GM12878 (cell line): Measurements from ENCODE around the gene EXO5. TPM values are rescaled to one million over a fixed set of nuclear protein-coding genes. Genes with fewer than 3 reads are reported as not detected.

ENCODE experiments used
- ATAC-seq: fragments of 200-7000 bp; cut with Tn5 transposase; 3 replicates; pipeline ENCODE4 v1.9.1; 2020; ENCODE audit warnings: mild to moderate bottlenecking, moderate library complexity
- BruUV-seq: library from RNA; stranded (reverse); fragments of 400-500 nt; replicated peaks from 2 replicates; lab custom pipeline; 2021; lab: Mats Ljungman, UMichigan
- CTCF ChIA-PET: fragments of 300-600 bp; sonication (Branson Sonifier 250); formaldehyde crosslinking; extraction: SDS; loops from one replicate; lab custom pipeline; 2021; ENCODE audit warnings: inconsistent platforms; lab: Yijun Ruan, JAX
- POLR2A ChIA-PET: fragments of 350-600 bp; formaldehyde crosslinking; extraction: SDS; loops from one replicate; lab custom pipeline; 2021; ENCODE audit warnings: inconsistent platforms; lab: Charles Lee
- RAD21 ChIA-PET: fragments of 300-600 bp; sonication (Branson Sonifier 250); formaldehyde crosslinking; loops from one replicate; lab custom pipeline; 2023; ENCODE audit warnings: antibody characterized with exemption; ENCODE audit not compliant: unreplicated experiment; lab: Charles Lee
- SMC1A ChIA-PET: fragments of 300-600 bp; sonication (Branson Sonifier 250); formaldehyde crosslinking; loops from one replicate; lab custom pipeline; 2023; ENCODE audit not compliant: unreplicated experiment, uncharacterized antibody; lab: Charles Lee
- DNase-seq: peaks from one replicate; pipeline ENCODE4 v3.0.0-alpha.2; 2011; ENCODE audit warnings: low read depth, low spot score
- FAIRE-seq: peaks from 3 replicates; lab custom pipeline; 2011; peaks lifted over from hg19 to GRCh38; lab: Jason Lieb, UNC
- H2AFZ ChIP-seq: 2 replicates; pipeline ENCODE4 v1.6.0; 2011; ENCODE audit warnings: low read depth, low read length, control low read depth; ENCODE audit not compliant: control insufficient read depth
- H3K27ac ChIP-seq: 2 replicates; pipeline ENCODE4 v1.5.1; 2011; ENCODE audit warnings: control low read depth; ENCODE audit not compliant: control insufficient read depth, insufficient read depth
- H3K27me3 ChIP-seq, 2 experiments: replicated peaks in 1 of 2; 2 replicates each; pipeline versions ENCODE4 v1.6.0 to v1.6.1; 2011; ENCODE audit warnings: low read length in 1 of 2; ENCODE audit not compliant: control insufficient read depth in 2 of 2, insufficient read depth in 2 of 2
- H3K36me3 ChIP-seq, 2 experiments: 2 replicates each; pipeline ENCODE4 v1.5.1; 2011; ENCODE audit warnings: low read length in 1 of 2; ENCODE audit not compliant: control insufficient read depth in 2 of 2, insufficient read depth in 2 of 2
- H3K4me1 ChIP-seq: 2 replicates; pipeline ENCODE4 v1.6.1; 2011; ENCODE audit warnings: mild to moderate bottlenecking, low read length, moderate library complexity, mixed read lengths; ENCODE audit not compliant: control insufficient read depth, insufficient read depth
- H3K4me2 ChIP-seq: 2 replicates; pipeline ENCODE4 v1.6.0; 2011; ENCODE audit warnings: control low read depth; ENCODE audit not compliant: control insufficient read depth, insufficient read depth
- H3K4me3 ChIP-seq: fragments of 200-600 bp; sonication (generic); 2 replicates; pipeline ENCODE4 v1.5.1; 2016
- H3K79me2 ChIP-seq: 2 replicates; pipeline ENCODE4 v1.6.0; 2011; ENCODE audit warnings: low read length; ENCODE audit not compliant: control insufficient read depth, insufficient read depth
- H3K9ac ChIP-seq: 2 replicates; pipeline ENCODE4 v1.8.0; 2011; ENCODE audit warnings: low read length, control low read depth, mixed read lengths; ENCODE audit not compliant: control insufficient read depth, insufficient read depth
- H3K9me3 ChIP-seq: replicated peaks from 3 replicates; pipeline ENCODE4 v1.5.1; 2011; ENCODE audit warnings: mild to moderate bottlenecking, low read length; ENCODE audit not compliant: control insufficient read depth, insufficient read depth
- H4K20me1 ChIP-seq: 2 replicates; pipeline ENCODE4 v1.6.0; 2011; ENCODE audit not compliant: control insufficient read depth, insufficient read depth
- BCL11A ChIP-seq: IDR thresholded peaks from 2 replicates; pipeline ENCODE4 v1.6.1; 2011; ENCODE audit warnings: low read depth, low read length
- CBX5 ChIP-seq: sonication (generic); IDR thresholded peaks from 2 replicates; pipeline ENCODE4 v1.6.1; 2016; ENCODE audit warnings: low read depth, moderate library complexity, mild to moderate bottlenecking, inconsistent platforms
- CREB1 ChIP-seq: IDR thresholded peaks from 2 replicates; pipeline ENCODE4 v1.6.1; 2012; ENCODE audit warnings: low read depth, mild to moderate bottlenecking, inconsistent platforms
- CREM ChIP-seq: IDR thresholded peaks from 2 replicates; pipeline ENCODE4 v1.6.1; 2014; ENCODE audit warnings: antibody characterized with exemption, low read depth
- ESRRA ChIP-seq: IDR thresholded peaks from 2 replicates; pipeline ENCODE4 v1.6.1; 2012; ENCODE audit warnings: mild to moderate bottlenecking, low read length, improper control_type of control experiment
- ETV6 ChIP-seq, 2 experiments: fragments of 450-650 bp in 1 of 2; IDR thresholded peaks in 1 of 2; conservative IDR thresholded peaks in 1 of 2; 2 replicates each; pipeline ENCODE4 v1.6.1; 2014; ENCODE audit warnings: antibody characterized with exemption in 1 of 2, borderline replicate concordance in 1 of 2, low read depth in 1 of 2, mild to moderate bottlenecking in 1 of 2, moderate library complexity in 1 of 2
- EZH2 ChIP-seq: IDR thresholded peaks from 2 replicates; pipeline ENCODE4 v1.6.1; 2012; ENCODE audit warnings: low read depth, mild to moderate bottlenecking, control low read depth, inconsistent platforms, low read length, borderline replicate concordance; ENCODE audit not compliant: control insufficient read depth
- FOXM1 ChIP-seq: IDR thresholded peaks from 2 replicates; pipeline ENCODE4 v1.6.1; 2012; ENCODE audit warnings: low read depth, mild to moderate bottlenecking, inconsistent platforms, low read length, moderate library complexity
- KDM1A ChIP-seq: fragments of 200-600 bp; sonication (generic); IDR thresholded peaks from 2 replicates; pipeline ENCODE4 v1.6.1; 2016; ENCODE audit warnings: borderline replicate concordance
- NKRF ChIP-seq: fragments of 450-650 bp; conservative IDR thresholded peaks from 2 replicates; pipeline ENCODE4 v1.6.1; 2017; ENCODE audit warnings: mild to moderate bottlenecking, moderate library complexity
- NR2C1 ChIP-seq: fragments of 450-650 bp; IDR thresholded peaks from 2 replicates; pipeline ENCODE4 v1.6.1; 2017; ENCODE audit warnings: antibody characterized with exemption, mild to moderate bottlenecking, moderate library complexity
- NRF1 ChIP-seq: conservative IDR thresholded peaks from 2 replicates; pipeline ENCODE4 v1.6.1; 2011; ENCODE audit warnings: mild to moderate bottlenecking, low read depth, low read length, improper control_type of control experiment
- PAX5 ChIP-seq: IDR thresholded peaks from 2 replicates; pipeline ENCODE4 v1.6.1; 2011; ENCODE audit warnings: low read depth, low read length, borderline replicate concordance
- POLR2A ChIP-seq: IDR thresholded peaks from 2 replicates; pipeline ENCODE4 v1.6.1; 2011; ENCODE audit warnings: low read depth, mild to moderate bottlenecking, low read length
- RAD21 ChIP-seq: IDR thresholded peaks from 2 replicates; pipeline ENCODE4 v1.6.1; 2011; ENCODE audit warnings: mild to moderate bottlenecking, low read depth, low read length, moderate library complexity; ENCODE audit not compliant: insufficient read depth
- RAD51 ChIP-seq: fragments of 450-650 bp; IDR thresholded peaks from 2 replicates; pipeline ENCODE4 v1.6.1; 2016; ENCODE audit warnings: moderate library complexity, mild to moderate bottlenecking, inconsistent platforms
- RELA ChIP-seq: fragments of 450-650 bp; IDR thresholded peaks from 2 replicates; pipeline ENCODE4 v1.8.0; 2014; ENCODE audit warnings: borderline replicate concordance; ENCODE audit not compliant: partially characterized antibody
- TAF1 ChIP-seq: IDR thresholded peaks from 2 replicates; pipeline ENCODE4 v1.6.1; 2011; ENCODE audit warnings: mild to moderate bottlenecking, low read depth, low read length, borderline replicate concordance
- TBL1XR1 ChIP-seq: IDR thresholded peaks from 2 replicates; pipeline ENCODE4 v1.6.1; 2012; ENCODE audit warnings: low read depth, low read length, improper control_type of control experiment
- ZNF274 ChIP-seq: IDR thresholded peaks from one replicate; pipeline ENCODE4 v1.8.0; 2011; ENCODE audit not compliant: insufficient read length, insufficient read depth
- WGBS: methylation state at CpG from one replicate; pipeline ENCODE4 v1.1.6; 2016; ENCODE audit warnings: low lambda C conversion rate; ENCODE audit not compliant: insufficient replicate concordance, insufficient coverage; ENCODE audit errors: missing lambda C conversion rate; 5-methylcytosine and 5-hydroxymethylcytosine counted together
- in situ Hi-C: fragments of 300-500 bp; cut with MboI; formaldehyde crosslinking; loops from 9 replicates; pipeline ENCODE4 v1.14.3; 2018; ENCODE audit warnings: mixed read lengths
- intact Hi-C: fragments of 100-400 bp; cut with micrococcal nuclease; formaldehyde crosslinking; loops from one replicate; pipeline ENCODE4 v1.14.2; 2022; ENCODE audit not compliant: unreplicated experiment
- polyA plus RNA-seq, 11 experiments: library from polyadenylated mRNA; depleted of rRNA in 4 of 11; unstranded in 6 of 11; stranded (reverse) in 5 of 11; fragments of >200 nt; fragmentation: Nextera tagmentation in 4 of 11; fragmentation: Illumina TruSeq in 1 of 11; extraction: Ambion mirVana in 4 of 11; extraction: Trizol in 1 of 11; gene quantifications; 1 replicate in 1 of 11; 2 replicates in 10 of 11; pipeline versions ENCODE4 v1.2.1 to v1.2.3, GENCODE V29; 2011 to 2016; ENCODE audit warnings: inconsistent platforms in 2 of 11, missing spikeins in 2 of 11, low read depth in 1 of 11
- total RNA-seq, 4 experiments: library from RNA; depleted of rRNA in 3 of 4; stranded (reverse); fragments of >200 nt in 3 of 4; fragmentation: Illumina TruSeq in 1 of 4; extraction: Trizol in 1 of 4; gene quantifications; 2 replicates each; pipeline versions ENCODE4 v1.2.1 to v1.2.3, GENCODE V29; 2013 to 2021

Gene EXO5
- total and polyA plus RNA-seq, 10 of the 15 experiments (the other 5 are each of a cell fraction or from before 2014, with no cell fraction given): 2.1 to 10.1 (median 8.5) TPM

- Histone ChIP-seq H4K20me1 (no peaks in the 10 kb centered on the region), H2AFZ (no peak overlapping the region), H3K4me3 (no peak overlapping the region), H3K27me3 (no peaks in the 10 kb centered on the region), H3K4me2 (no peak overlapping the region), H3K27ac (no peak overlapping the region), H3K9me3 (no peaks in the 10 kb centered on the region; the same call in 2 of the 3 replicates), H3K36me3 (no peaks in the 10 kb centered on the region), H3K4me1 (no peaks in the 10 kb centered on the region), H3K9ac (no peak overlapping the region), H3K79me2 (no peaks in the 10 kb centered on the region)
- FAIRE-seq (no peak), DNase-seq (no peak), ATAC-seq (no peak)
- CTCF ChIA-PET: interaction anchor here (0.6 kb wide), 1 partner anchor 81 kb away, joined by 3 read pairs; no protein-coding TSS in a partner anchor
- BruUV-seq: no TSS peak
- POLR2A ChIA-PET: no interaction called here
- RAD21 ChIA-PET: no interaction called here
- in situ Hi-C loops: no loop called here
- SMC1A ChIA-PET: no interaction called here
- TF ChIP-seq ESRRA: no peak
- TF ChIP-seq BCL11A: no peak
- no peak for TF ChIP-seq POLR2A
- no peak for TF ChIP-seq RAD51
- 42% methylated on average over 3 of the region's 3 CpGs for WGBS
- intact Hi-C loops: no loop called here
Measured at GRCh38 chr1:40564506-40564905, 55.9 kb downstream of the EXO5 start.

- SMC1A ChIA-PET: no interaction called here
- Histone ChIP-seq H3K4me3 (no peak overlapping the region), H3K4me2 (no peak overlapping the region), H2AFZ (no peak overlapping the region), H3K9me3 (no peaks in the 10 kb centered on the region; the same call in 2 of the 3 replicates), H3K4me1 (no peaks in the 10 kb centered on the region), H3K9ac (no peak overlapping the region), H3K79me2 (no peaks in the 10 kb centered on the region), H3K27me3 (no peaks in the 10 kb centered on the region), H4K20me1 (no peaks in the 10 kb centered on the region), H3K36me3 (no peaks in the 10 kb centered on the region), H3K27ac (no peak overlapping the region)
- POLR2A ChIA-PET: no interaction called here
- ATAC-seq: no peak
- no TSS peak for BruUV-seq
- intact Hi-C loops (no loop called here), in situ Hi-C loops (no loop called here)
- 57% methylated on average over 3 of the region's 3 CpGs for WGBS
- RAD21 ChIA-PET: no interaction called here
- CTCF ChIA-PET: no interaction called here
- DNase-seq: no peak
- FAIRE-seq: no peak
- TF ChIP-seq ZNF274 (no peak), CREB1 (no peak), PAX5 (no peak), TBL1XR1 (no peak), CBX5 (no peak), FOXM1 (no peak), CREM (no peak), ETV6 (conservative IDR thresholded peaks at IDR 0.05 in 1 of 2, IDR thresholded peaks at IDR 0.05 in 1 of 2; ENCODE audit: borderline replicate concordance in 1 of 2, low read depth in 1 of 2) (no peak), RELA (no peak), RAD21 (no peak), NRF1 (no peak), TAF1 (no peak), EZH2 (no peak), NR2C1 (no peak), KDM1A (no peak), NKRF (no peak)
Measured at GRCh38 chr1:40564913-40565312, 56.3 kb downstream of the EXO5 start.
